ENCODE data around the gene C10orf90.
"Not testable (repeated sequence)": the region's sequence is repeated elsewhere in the genome, so short reads cannot be mapped to it uniquely, and the experiment has no call there.

Gene C10orf90

GRCh38 chr10:126583552-126584200 is 86.8 kb downstream of the C10orf90 start:
- DNase-seq = no peak

DNA sequence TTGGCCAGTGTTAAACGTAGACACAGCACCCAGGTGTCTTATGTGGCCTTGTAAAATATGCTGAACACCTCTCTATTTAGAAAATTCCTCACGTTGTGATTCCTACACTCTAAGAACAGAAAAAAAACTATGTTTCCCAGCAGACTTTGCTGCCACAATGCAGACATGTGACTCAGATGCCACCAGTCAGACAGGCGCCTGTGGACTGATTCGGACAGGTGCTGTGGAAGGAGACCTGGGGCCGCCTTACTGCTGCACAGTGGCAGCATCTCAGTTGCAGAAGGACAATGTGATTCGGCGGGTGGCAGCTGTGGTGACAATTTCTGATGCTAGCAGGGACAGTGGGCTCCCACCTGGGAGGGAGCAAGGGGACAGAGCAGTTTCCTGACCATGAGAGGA is 88.8 kb downstream of the C10orf90 start:
- DNase-seq = no peak

GRCh38 chr10:126580873-126581647 is 89.4 kb downstream of the C10orf90 start:
- DNase-seq = no peak

DNA sequence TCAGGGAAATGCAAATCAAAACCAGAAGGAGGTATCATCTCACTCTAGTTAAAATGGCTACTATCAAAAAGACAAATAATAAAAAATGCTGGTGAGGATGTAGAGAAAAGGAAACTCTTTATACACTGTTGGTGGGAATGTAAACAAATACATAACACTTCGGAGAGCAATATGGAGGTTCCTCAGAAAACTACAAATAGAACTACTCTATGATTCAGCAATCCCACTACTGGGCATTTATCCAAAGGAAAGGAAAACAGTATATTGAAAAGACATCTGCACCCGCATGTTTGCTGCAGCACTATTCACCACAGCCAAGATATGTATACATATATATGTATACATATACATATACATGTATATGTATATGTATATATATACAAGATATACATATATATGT is 94.2 kb downstream of the C10orf90 start:
- DNase-seq = no peak

DNA sequence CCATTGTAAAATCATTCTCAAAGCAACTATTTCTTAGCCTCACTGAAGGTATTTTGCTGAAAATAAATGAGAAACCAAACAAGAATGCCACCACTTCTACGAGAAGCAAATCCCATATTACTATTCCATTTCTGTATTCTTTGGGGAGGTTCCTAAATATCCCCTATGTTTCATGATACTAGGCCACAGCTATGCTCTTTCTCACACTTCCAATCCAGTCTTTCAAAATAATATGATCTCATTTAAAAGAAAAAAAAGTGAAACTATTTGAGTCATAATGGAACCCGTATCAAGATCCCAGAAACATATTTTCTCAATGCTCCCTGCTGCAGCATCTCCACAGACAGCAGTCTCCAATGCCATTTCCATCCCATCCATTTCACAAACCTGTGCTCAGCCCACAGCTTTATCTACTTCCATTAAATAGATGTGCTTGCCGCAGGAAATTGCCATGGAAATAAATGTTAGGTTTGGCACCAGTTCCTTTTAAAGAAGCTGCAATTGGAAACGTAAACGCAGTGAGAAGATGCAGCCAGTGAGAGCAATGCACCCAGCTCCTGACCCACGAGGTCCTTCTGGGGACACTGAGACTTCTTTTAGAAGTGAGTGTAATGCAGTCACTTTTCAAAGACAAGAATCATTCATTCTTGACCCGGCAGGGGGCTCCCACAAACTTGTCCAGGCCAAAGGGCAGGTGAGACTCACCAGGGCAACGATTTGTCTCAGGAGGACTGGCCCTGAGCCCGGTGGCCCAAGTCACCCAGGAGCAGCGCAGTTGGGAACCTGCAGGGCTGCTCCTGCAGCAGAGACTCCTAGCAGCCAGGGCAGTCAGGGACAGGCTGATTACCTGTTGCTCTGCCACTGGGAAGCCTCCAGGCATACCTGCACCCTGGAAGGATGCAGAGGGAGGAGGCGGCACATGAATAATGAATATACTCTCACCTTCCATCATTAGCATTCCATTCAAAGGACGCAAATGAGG is 99.6 kb downstream of the C10orf90 start:
- no peak for DNase-seq

GRCh38 chr10:126570245-126570570 is 100.3 kb downstream of the C10orf90 start:
- DNase-seq = no peak

DNA sequence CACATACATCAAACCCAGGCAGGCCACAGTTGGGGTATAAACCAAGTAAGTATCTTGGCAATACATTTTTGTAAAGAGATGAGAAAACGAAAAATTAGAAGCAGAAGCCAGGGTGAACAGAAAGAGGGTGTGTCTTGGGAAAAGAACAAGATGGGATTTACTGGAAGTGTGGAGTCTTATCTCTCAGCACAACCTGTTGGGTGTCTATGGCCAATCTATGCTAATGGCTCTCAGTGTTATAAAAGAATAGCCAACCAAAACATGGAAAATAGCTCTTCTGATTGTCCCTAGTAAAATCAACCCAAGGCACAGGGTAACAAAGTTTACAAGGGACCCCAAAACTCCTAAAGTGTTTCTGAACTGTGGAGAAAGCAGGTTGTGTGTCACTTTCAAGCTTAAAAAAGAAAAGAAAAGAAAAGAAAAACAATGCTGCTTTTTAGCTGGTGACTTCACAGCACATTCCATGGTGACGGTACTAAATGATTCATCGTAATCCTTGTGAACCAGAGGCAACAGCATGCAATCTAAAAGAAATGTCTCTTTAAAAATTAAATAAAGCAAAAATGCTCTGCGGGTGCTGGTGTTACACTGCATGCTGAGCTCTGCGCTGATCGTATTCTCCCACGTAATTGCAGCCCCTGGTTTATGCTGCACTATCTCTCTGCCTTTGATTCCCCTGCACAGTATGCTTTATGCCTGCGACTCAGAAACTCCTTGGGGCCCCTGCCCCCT is 100.8 kb downstream of the C10orf90 start:
- no peak for DNase-seq

- no peak for DNase-seq
Observed at GRCh38 chr10:126568809-126569385, 101.6 kb downstream of the C10orf90 start.

DNA sequence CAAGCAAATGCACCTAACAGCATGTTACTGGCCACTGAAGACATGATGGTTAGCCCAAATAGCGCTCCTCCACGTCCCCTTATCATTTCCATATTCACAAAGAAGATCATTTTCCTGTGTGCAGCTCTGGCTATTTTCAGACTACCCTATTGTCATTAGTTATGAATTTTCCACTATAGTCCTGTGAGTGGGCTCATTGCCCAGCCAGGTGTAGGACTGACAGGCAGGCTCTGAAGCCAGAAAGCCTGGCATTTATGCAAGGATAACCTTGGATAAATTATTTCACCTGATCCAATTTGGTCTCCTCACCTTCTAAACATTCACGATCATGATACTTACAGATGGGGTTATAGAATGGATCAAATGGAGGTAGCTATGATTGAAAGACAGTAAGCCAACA is 104.6 kb downstream of the C10orf90 start:
- DNase-seq = no peak

- no peak for DNase-seq
Observed at GRCh38 chr10:126565441-126565840, 105.1 kb downstream of the C10orf90 start.

DNA sequence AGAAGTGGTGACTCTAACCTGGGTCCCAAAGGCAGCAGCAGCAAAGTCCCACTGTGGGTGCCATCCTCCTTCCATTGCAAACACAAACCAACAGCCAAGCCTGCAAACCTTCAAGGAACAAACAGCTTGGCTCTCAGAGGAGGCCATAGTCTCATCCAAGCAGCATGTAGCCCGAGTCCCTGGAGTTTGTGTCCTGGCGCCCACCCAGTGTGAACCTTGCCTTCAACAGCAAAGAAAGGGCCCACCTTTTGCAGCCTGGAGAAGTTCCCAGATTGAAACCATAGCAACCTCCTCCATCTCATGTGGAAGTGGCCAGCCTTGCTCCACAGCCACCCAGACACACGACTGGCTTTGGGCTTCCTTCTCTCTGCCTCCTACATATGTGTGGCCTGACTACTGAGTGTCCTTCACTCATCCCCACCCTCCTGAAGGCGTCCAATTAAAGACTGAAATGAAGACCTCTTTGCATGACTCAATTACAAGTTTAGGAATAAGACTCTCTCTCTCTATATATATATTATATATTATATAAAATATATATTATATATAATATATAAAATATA is 106.1 kb downstream of the C10orf90 start:
- no peak for DNase-seq

DNA sequence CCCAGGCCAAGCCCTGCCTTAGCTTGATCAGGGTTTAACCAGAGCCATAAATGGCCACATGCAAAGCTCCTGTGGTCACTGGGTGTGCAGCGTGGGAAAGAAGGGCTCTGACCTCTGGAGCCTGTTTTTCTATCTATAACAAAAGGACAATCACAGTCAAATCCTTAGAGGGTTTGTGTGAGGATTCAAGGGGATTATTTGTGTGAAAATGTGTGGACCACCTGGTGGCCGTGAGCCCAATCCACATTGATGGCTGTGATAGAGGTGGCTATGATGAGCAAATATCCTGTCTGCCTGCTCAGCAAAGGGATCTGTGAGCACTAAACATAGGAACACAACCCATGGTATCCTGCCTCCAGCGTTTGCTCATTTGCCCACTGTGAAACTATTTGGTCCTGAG is 107.1 kb downstream of the C10orf90 start:
- no peak for DNase-seq

DNA sequence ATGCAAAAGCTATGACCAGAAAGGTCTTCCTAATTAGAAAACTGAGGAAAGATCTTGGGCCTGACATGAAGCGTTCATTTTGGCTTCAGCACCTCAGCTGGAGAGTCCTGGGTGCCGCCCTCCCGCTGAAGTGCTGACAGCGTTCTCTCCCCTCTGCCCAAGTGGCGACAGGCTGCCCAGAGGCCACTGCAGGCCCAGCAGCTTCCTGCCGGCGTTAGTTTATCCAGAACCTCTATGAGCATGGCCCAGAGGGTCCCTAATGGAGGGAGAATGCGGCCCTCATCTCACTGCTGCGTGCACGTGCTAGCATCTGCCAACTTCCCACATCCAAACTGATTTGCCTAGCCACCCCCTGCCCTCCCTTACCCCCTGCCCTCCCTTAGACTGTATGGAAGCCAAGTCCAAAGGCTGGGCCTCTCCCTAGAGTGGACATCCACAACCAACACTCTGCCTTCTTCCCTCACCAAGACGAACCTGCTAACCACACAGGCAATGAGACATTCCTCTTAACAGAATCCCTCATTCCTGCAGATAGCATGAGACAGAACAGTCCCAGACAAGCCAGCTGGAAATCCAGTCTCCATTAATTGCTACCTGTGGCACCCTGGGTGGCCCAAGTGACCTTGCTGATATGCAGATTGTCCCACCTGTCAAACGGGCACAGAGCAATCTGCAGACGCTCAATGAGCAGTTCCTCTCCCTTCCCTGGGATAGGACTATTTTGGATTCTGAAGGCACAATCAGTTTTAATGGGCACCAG is 108.4 kb downstream of the C10orf90 start:
- DNase-seq = no peak

DNA sequence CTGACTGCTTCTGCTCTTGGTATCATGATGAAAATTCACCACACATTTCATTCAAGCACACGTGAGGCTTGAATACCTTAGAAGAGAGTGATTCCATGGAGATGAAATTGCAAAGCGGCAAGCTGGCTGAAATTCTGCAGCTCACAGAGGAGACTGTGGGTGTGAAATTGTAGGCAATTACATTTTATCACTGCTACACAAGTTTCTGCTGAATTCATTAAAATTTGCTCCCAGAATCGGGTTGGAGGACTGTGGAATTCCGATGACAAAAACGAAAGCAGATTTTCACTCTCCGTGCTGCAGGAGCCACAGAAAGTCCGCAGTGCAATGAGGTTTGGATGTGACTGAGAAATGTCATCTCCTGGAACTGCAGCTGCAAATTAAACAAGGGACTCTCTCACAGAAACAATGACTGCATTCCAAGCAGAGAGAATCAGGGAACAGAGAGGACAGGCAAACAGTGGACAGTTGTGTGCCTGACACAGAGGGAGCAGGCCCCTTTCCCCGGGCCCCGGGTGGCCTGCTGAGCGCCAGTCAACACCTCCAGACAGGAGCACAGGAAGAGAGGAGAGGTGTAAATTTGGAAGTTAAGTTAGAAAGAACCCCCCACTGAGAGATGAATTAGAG is 109.1 kb downstream of the C10orf90 start:
- no peak for DNase-seq

GRCh38 chr10:126558881-126559280 is 111.6 kb downstream of the C10orf90 start:
- no peak for DNase-seq

GRCh38 chr10:126551202-126551601 is 119.3 kb downstream of the C10orf90 start:
- DNase-seq = no peak

GRCh38 chr10:126550586-126550985 is 119.9 kb downstream of the C10orf90 start:
- DNase-seq = not testable (repeated sequence)

GRCh38 chr10:126549344-126549743 is 121.1 kb downstream of the C10orf90 start:
- DNase-seq = no peak

- no peak for DNase-seq
Observed at GRCh38 chr10:126544565-126544964, 125.9 kb downstream of the C10orf90 start.

DNA sequence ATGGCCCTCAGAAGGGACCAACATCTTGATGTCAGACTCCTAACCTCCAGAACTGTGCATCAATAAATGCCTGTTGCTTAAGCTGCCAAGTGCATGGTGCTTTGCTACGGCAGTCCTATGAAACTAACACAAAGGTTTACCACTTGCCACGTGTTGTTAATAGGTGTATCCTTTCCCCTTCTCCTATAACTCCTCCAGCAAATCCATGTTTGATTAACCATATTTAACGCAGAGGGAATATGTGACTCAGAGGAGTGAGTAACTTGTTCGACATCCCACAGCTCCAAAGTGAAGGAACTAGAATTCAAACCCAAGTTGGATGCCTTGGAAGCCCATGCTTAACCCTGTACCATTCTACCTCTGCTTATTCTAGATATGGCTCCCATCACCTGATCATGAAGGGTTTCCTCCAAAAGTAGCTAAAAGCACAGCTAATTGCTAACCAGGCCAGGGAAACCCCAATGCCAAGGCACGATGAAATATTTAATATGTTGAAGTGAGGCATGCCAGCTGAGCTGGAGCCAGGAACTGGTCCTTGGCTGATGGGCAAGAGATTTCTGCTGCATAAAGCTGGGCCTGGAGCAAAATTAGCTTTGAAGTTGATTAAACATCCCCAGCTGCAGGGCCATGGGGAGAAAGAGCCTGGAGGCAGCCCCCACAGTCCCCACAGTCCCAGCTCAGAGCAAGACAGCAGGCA is 131.9 kb downstream of the C10orf90 start:
- no peak for DNase-seq

All from inflammatory macrophage (primary cell).